Ureter (tissue), 1 donor: ENCODE measurements around the gene TANC1. TPM values are rescaled to one million over a fixed set of nuclear protein-coding genes. Genes with fewer than 3 reads are reported as not detected.
"Not testable (repeated sequence)": the region's sequence is repeated elsewhere in the genome, so short reads cannot be mapped to it uniquely, and the experiment has no call there.

Source experiments
- DNase-seq: peaks from one replicate; pipeline ENCODE4 v3.0.0-alpha.2; 2020; ENCODE audit warnings: low spot score
- total RNA-seq: library from RNA; stranded (reverse); gene quantifications from one replicate; pipeline ENCODE4 v1.2.4, GENCODE V29; 2023
- donor health status: DM: yes; HTN: yes; CAD: no.

TANC1 gene
- total RNA-seq, 1 donor from 2014 or later: 62.9 TPM

DNA sequence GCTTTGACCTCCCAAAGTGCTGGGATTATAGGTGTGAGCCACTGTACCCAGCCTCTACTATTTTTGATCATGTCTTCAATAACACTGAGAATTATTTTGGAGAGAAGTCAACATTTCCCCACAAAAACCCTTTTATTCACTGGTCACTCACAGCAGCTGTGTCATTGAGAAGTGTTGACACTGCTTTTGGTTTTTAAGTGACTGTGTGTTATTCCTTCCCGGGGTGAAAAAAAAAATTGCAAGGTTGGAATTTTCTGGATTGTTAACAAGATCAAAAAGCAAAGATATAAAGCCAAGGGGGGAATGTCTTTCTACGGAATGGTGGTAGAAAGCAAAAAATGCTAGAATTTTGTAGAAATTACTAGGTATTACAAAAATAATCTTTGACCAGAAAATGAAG, 61.5 kb downstream of the TANC1 start:
- DNase-seq: no peak

DNA sequence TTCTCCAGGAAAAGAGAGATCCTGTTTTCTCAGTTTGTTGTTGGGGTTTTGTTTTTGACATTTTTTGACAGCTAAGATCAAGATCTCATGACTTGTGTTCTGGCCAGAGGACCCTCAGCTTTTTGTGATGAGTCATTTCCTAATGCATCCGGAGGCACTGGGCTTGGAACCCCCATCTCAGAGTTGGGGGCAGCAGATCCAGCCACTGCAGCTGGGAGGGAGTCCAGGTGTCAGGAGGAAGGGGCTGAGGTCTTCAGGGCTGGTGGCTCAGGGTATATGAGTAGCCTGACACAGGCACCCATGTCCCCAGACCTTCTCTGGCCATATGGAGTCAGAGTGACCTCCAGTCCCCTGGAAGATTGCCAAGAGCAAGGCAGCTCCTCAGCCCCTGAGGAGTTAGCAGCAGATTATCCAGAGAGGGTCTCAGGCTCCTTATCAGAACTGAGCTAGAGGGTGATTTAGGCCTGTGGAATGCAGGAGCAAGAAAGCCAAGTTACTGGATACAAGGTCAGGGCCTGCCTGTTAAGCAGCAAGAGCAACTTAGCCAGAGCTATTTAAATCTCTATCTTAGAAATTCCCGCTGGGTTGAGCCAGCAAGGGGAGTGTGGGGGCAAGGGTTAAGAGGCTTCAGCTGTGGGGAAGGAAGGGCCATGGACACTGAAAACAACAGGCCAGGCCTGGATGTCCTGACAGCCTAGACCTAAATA, 62.4 kb downstream of the TANC1 start:
- no peak for DNase-seq

DNA sequence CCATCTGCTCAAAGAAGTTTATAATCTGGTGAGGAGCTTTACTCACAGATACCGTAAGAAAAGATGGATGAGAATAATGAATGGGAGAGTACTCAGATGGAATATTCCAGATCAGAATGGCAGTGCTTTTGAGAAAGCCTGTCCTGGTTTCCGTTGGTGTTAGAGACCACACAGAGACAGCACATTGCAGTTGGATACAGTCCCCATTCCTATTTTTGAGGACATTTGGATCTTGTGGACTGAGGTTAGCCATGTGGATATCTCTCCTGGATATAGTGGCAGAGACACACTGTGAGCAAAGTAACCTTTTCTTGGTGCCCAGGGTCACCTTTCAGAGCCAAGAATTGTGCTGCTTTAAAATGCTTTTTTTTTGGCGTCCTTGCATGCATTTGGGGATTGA, 63.7 kb downstream of the TANC1 start:
- DNase-seq: no peak

DNA sequence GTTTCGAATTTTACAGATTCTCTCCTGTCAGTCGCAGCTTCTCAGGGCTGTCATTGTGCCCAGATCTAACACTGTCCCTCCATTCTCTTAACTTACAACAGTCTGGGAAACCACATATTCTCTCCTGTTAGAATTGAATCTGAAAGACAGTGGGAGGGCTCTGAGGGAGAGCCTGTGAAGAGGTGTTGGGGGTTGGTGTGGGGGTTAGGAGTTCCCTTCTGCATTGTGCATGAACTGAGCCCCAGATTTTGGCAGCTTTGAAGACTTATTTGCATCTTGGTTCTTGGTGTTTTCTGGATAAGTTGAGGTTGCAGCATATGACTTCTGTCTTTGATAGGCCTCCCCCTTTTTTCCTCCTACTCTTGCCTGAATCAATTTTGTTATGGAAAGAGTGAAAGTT, 64.1 kb downstream of the TANC1 start:
- no peak for DNase-seq

DNA sequence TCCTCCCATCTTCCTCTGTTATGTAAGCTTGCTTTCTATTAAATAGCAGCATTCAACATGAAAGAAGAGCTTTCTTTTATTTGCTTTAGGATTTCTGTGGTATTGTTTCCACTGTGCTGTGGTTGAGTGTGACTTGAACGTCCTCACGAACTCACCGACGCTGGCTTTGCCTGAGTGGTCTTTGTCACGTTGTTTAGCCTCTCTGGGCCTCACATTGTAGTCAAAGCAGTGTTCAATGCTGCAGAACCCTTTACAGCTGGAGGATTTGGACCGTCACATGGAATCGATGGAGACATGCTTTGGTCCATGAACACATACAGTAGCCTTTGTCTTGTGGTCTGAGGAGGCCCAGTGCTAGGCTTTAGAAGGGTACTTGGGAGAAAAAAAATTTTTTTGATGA, 66.3 kb downstream of the TANC1 start:
- DNase-seq: no peak

DNA sequence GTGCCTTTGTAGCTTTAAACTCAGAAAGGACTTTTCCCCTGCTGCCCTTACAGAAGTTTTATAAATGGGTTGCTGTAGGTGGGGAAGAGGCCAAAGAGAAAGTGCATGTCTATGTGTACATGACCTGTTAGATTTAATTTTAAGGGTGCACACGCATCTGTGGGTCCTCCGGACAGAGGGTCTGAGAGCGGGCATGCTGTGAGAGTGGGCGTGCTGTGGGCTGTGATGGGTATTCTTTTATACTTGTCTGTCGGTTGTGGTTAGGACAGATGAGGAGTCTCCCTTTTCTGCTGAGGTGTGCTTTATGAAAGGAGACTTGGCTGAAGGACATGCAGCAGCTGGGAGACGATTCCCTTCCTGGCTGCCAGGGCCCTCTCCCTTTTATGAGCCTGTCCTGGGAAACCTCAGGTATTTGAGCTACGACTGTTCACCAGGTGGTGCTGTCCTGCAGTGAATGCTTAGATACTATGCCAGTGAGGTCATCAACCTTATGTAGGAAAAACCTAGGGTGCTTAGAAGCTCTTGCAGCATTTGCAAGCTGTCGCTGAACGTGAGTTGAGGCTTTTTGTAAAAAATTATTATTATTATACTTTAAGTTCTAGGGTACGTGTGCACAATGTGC, 67.5 kb downstream of the TANC1 start:
- DNase-seq: no peak

DNA sequence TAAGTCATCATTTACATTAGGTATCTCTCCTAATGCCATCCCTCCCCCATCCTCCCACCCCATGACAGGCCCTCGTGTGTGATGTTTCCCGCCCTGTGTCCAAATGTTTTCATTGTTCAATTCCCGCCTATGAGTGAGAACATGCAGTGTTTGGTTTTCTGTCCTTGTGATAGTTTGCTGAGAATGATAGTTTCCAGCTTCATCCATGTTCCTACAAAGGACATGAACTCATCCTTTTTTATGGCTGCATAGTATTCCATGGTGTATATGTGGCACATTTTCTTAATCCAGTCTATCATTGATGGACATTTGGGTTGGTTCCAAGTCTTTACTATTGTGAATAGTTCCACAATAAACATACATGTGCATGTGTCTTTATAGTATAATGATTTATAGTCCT, 68.0 kb downstream of the TANC1 start:
- DNase-seq: not testable (repeated sequence)

DNA sequence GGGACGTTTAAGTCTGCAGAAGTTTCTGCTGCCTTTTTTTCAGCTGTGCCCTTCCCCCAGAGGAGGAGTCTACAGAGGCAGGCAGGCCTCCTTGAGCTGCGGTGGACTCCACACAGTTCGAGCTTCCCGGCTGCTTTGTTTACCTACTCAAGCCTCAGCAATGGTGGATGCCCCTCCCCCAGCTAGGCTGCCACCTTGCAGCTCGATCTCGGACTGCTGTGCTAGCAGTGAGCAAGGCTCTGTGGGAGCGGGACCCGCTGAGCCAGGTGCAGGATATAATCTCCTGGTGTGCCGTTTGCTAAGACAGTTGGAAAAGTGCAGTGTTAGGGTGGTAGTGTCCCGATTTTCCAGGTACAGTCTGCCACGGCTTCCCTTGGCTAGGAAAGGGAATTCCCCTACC, 72.9 kb downstream of the TANC1 start:
- DNase-seq: not testable (repeated sequence)

DNA sequence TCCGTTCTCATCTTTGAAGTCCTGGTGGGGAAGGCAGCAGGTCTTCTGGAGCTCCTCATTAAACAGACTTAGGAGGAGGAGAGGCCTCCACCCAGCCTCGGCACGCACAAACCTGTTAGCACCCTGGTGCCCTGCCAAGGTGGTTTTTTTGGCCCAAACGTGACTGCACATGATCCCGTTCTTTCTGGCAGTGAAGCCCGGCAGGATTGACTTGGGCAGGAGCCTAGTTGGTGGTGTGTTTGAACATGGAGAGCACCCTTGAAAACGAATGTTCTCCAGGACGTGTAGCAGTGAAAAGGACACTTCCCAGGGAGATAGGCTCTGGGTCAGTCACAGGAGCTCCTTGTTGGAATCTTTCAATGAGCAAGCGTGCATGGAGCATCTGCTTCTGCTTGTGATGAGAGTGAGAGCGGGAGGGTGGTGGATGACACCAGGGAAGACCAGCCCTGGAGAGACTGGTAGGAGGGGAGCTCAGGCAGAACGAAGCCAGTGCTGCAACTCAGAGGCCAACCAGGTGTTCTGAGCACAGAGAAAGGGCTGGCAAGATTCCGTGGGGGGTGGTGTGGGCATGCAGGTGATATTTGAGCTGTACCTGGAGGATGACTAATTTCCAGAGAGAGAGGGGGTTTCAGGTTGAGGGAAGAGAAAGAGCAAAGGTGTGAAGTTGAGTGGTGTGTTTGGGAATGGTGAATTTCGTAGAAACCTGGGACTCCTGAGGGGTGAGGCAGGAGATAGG, 73.8 kb downstream of the TANC1 start:
- DNase-seq: peak; percentile 44

DNA sequence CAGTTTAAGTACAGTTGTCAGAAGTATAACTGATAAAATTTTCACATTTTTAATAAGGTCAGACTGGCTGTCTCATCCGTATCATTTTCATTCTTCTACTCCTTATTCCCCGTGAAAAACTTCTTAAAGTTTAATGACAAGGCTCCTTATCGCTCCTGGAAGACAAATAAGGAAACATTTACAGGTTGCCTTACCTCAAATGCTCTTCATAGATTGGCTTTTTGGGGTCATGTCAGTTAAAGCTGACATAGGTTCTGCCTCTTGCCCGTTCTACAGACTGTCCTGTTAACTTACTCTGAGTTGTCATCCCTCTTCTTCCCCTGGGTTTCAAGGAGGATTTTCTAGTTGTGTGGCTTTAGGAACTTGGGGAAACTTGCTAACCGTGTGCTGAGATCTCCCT, 75.3 kb downstream of the TANC1 start:
- no peak for DNase-seq

DNA sequence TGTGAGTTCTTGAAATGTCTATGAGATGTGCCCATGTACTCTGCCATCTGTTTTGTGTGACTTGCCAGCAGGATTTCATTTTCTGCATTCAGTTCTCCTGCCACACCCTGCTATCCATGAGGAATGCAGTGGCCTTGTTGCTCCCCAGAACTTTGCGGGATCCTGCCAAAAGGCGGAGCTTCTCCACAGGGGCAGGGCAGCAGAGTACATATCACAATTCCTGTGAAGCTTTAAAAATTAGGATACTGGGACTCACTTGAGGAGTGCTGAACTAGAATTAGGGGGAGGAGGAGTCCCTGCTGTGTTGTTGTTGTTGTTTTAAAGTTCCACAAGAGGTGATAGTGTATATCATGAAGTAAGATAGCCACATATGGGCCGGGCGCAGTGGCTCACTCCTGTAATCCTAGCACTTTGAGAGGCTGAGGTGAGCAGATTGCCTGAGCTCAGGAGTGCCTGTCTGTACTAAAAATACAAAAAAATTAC, 76.4 kb downstream of the TANC1 start:
- no peak for DNase-seq

DNA sequence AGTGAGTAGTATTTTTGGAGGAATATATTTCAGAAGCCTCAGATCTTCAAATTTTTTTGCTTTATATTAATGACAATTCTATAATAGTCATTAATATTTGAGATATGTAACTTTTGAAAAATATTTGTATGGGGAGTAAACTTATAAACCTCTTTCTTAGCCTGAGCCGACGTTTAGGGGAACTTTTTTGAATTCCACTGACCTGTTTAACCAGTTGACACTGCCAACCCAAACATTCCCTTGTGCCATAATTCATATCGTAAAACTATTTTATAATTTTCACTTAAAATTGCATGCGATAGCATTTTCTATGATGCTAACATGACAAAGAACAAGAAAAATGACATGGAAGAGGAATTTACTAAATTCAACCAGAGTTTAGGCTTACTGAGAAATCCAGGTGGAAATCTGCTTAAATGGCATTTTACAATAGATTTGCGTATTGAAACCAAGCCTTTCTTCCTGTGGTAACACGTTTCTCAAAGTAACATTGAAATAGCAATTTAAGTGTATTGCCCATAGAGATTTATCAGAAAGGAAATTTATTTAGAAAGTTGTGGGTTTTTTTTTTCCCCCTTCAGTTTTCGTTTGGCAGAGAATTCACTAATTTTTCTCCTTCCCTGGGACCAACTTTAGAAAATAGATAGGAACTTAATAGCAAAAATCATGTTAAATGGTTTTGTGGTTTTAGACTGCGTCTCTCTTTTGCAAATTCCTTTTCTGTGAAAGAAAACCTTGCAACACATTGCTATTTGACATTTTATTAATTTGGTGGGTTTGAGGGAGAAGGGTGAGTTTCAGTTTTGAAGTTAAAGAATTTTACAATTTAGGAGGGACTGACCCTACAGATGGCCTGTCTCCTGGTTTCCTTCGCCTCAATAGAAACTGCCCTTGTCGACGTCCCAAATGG, 77.4 kb downstream of the TANC1 start:
- no peak for DNase-seq

DNA sequence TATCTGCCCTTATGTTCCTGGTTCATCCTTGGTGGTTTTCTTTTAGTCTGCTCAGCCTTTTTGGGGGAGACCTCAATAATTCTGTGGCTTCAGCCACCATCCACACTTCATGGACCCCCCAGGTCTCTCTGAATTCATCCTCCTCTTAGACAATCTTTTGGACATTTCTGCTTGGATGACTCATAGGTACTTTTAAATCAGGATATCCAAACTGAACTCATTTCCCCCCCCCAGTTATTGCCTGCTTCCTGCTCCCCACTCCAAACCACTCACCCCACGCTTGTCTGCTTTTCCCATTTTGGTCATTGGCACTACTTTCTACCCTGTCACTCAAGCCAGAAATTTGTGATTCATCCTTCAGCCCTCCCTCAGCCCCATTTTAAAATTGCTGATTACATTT, 78.5 kb downstream of the TANC1 start:
- no peak for DNase-seq

DNA sequence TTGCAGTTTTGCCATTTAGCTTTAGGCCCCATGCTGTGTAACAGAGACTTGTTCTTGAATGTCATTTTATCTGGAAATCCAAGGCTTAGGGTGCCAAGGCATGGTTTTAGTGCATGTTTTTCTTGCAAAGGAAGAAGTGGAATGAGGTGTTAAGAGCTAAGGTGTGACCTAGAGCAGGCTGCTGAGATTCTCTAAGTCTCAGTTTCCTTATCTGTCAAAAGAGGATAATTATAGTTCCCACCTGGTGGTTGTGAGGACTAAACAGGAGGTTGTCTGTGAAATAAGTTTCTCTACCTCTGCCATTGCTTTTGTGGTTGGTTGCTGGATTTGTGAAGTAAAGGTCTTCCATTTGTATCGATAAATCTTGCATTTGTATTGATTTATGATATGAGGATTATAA, 82.0 kb downstream of the TANC1 start:
- DNase-seq: no peak

DNA sequence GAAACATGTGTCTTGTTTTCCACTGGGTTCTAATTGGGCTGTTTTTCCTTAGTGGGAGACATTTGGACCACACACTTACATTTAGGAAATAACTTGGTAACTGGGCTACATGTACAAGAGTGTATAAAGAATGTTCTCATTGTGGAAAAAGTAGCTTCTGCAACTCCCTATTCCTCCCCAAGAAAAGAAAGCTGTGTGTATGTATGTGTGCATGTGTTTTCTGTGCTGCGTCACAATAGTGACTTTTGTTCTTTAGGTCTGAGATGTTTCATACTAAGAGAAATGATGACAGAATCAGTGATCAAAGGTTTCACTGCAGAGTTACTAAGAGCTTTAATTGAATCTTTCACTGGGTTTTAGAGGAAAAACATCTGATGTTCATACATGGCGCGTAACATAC, 82.7 kb downstream of the TANC1 start:
- no peak for DNase-seq

DNA sequence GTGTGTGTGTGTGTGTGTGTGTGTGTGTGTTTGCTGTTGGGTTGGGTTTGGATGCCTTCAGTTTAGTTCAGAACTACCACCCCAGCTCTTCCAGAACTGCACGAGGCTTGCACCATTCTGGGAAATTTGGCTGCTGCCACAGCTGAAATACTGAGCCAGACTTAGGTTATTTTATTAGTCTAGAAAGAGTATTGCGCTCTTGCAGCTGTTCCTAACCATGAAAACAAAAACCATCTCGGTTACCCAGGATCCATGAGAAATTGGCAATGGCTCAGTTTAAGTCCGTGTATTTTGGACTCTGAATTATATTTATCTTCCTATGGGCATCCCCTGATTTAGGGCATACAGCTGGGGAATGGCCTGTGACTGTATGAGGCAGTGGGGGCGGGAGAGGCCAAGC, 83.2 kb downstream of the TANC1 start:
- no peak for DNase-seq

DNA sequence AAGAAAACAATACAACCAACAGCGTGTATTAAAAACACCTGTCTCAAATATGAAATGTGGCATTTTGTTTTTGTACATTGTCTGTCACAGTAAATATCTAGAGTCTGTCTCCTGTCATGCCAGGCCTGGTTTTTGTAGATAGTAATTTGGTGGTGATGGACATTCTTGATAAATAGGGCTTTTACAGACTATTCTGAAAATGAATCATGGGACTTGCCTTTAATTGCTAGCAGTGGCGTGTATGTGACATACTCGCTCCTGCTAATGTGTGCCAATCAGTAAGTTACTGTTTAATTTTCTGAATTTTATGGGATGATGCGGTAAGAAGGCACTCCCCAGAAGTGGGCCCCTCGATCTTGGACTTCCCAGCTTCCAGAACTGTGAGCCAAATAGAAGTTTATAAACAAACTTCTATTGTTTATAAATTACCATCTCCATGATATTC, 83.7 kb downstream of the TANC1 start:
- no peak for DNase-seq

DNA sequence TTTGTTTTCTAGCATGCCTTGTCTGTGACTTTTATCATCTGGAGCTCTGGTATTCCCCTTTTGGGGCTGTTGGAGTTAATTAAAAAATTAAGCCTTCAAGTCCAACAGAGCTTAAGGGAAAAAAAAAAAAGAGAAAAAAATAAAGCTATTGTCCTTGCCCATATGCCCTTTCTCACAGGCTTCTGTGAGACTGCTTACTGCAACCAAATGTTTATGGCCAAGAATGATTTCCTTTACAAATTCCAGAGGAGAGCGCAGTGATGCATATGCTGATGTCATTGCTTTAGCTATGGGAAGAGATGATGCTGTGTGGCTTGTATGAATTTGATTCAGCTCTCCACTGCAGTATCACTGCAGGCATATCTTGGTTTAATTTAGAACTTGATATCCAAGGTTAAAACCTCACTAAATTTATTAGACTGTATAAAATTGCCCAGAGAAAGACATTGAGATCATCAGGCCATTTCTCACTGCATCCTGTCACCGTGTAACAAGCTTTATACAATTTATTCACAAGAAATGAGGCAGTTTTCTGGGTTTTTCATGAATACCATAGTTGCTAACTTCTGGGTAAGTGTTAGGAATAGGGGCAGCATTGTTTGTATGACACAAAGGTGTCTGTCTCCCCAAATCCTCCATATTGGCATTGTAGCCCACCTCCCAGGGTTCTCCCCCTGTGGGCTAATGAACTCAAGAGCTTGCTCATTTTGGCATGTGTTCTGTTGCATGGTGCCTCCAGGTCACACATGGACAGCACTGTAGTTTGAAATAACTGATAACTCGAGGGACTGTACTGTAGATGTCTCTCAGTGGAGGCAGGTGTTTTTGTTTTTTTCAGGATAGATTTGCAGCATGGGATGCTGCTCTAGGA, 85.0 kb downstream of the TANC1 start:
- DNase-seq: no peak

DNA sequence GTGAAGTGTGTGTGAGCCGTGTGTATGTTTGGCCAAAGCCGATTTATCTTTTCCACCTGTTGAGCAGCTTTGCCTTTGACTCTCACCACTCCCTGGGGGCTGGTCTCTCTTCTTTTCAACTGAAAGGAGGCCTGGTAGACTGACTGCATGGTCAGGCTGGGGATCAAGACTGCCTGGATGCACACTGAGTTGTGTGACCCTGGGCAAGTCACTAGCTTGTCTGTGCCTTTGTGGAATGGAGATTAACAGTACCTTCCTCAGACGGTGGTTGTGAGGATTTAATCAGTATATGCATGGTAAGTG, 85.5 kb downstream of the TANC1 start:
- DNase-seq: no peak

DNA sequence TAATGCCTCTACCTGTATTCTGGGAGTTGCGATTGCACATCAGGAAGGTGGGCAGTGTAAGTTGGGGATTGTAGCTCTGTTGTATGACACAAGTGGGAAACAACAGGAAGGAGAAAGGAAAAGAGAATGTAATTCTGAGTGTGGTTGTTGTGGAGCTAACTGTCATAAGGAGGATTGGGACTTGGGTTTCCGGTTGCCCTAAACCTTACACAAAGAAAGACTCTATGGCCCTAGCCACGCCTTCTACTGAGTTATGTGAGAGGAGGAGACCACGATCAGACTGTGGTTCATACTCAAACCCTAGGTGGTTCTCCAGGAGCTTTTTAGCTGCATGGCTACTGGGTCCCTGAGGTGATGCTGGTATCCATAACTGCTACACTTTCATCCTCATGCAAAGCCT, 86.5 kb downstream of the TANC1 start:
- DNase-seq: no peak

DNA sequence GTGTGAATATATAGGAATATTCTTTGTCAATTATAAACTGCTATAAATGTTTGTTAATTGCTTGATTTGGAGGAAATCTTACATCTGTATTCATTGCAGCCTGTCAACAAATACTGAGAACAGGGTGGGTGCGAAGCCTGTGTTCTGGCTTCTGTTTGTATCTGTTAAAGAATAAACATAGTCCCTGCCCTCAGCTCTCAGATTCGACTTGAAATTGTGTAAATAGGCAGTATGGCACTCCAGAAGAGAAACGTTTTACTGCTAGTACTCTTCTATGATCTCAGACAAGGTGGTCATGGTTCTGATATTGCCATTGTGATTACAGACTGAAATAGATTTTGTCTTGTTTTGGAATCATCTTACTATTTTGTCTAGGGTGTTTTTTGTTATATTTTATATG, 92.1 kb downstream of the TANC1 start:
- no peak for DNase-seq
